ENCODE measurements around the gene OR2H2.

DNA sequence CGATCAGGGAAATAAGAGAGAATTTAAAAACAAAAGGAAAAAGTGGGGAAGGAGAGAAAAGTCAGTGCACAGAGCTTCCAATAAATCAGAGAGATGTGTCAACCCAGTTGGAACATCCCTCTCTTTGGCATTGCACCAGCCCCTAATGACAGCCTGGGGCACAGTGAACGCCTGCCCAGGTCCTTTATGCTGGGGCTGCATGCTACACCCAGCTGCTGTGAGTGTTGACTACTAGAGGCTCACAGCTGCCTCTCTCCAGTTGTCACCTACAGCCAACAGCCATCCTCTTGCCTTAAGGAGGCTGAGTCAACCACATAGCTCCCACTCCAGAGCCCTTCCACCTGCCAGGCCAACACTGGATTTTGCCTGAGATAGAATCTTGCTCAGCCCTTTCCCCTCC, 19.0 kb downstream of the OR2H2 start:
- TF ChIP-seq ZFP3 (CRISPR knock-in tag; IDR thresholded peaks at IDR 0.05) (no peak), ZC3H10 (CRISPR knock-in tag; IDR thresholded peaks at IDR 0.05) (no peak)
- TF ChIP-seq, protein P1, sequence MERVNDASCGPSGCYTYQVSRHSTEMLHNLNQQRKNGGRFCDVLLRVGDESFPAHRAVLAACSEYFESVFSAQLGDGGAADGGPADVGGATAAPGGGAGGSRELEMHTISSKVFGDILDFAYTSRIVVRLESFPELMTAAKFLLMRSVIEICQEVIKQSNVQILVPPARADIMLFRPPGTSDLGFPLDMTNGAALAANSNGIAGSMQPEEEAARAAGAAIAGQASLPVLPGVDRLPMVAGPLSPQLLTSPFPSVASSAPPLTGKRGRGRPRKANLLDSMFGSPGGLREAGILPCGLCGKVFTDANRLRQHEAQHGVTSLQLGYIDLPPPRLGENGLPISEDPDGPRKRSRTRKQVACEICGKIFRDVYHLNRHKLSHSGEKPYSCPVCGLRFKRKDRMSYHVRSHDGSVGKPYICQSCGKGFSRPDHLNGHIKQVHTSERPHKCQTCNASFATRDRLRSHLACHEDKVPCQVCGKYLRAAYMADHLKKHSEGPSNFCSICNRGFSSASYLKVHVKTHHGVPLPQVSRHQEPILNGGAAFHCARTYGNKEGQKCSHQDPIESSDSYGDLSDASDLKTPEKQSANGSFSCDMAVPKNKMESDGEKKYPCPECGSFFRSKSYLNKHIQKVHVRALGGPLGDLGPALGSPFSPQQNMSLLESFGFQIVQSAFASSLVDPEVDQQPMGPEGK (CRISPR knock-in tag; IDR thresholded peaks at IDR 0.05; ENCODE audit: borderline replicate concordance): no peak
